HG02885 (cell line): Measurements from ENCODE around the gene GOLT1B.
"Not testable (repeated sequence)": the region's sequence is repeated elsewhere in the genome, so short reads cannot be mapped to it uniquely, and the experiment has no call there.

ENCODE experiments used
- ATAC-seq: cut with Tn5 transposase; IDR thresholded peaks from one replicate; pipeline ENCODE4 v1.9.1; 2021; ENCODE audit warnings: mild to moderate bottlenecking; ENCODE audit not compliant: unreplicated experiment, poor library complexity

GOLT1B gene

GRCh38 chr12:21501258-21502163, at the start of gene GOLT1B, which contains the start of gene RECQL:
TSS of gene GOLT1B (plus strand) at chr12:21501789. CDS start at chr12:21501924, 135 bp downstream.
TSS of gene RECQL (minus strand) at chr12:21501635. CDS start at chr12:21499570, 2,065 bp downstream.
- peak; percentile 98 for ATAC-seq

GRCh38 chr12:21453312-21453852, 48.2 kb upstream of the GOLT1B start:
- peak; percentile 94 for ATAC-seq

- ATAC-seq, result no peak
Measured at GRCh38 chr12:21456291-21456780, 45.3 kb upstream of the GOLT1B start.

- no peak for ATAC-seq
Measured at GRCh38 chr12:21459474-21459873, 42.1 kb upstream of the GOLT1B start.

GRCh38 chr12:21467334-21467733, 34.3 kb upstream of the GOLT1B start:
- not testable (repeated sequence) for ATAC-seq

- no peak for ATAC-seq
Measured at GRCh38 chr12:21471294-21471693, 30.3 kb upstream of the GOLT1B start.

GRCh38 chr12:21472197-21472823, 29.3 kb upstream of the GOLT1B start:
- no peak for ATAC-seq

GRCh38 chr12:21475552-21475951, 26.0 kb upstream of the GOLT1B start:
- no peak for ATAC-seq

- no peak for ATAC-seq
Measured at GRCh38 chr12:21476949-21477348, 24.6 kb upstream of the GOLT1B start.

- ATAC-seq, result no peak
Measured at GRCh38 chr12:21478756-21479455, 22.7 kb upstream of the GOLT1B start.

GRCh38 chr12:21483531-21483930, 18.1 kb upstream of the GOLT1B start:
- ATAC-seq, result no peak

GRCh38 chr12:21485998-21486397, 15.6 kb upstream of the GOLT1B start:
- no peak for ATAC-seq

GRCh38 chr12:21499765-21500164, 1.8 kb upstream of the GOLT1B start:
- no peak for ATAC-seq

GRCh38 chr12:21500786-21501257, 767 bp upstream of the GOLT1B start:
- ATAC-seq, result peak; percentile 1

- peak; percentile 7 for ATAC-seq
Measured at GRCh38 chr12:21502164-21502496, 541 bp downstream of the GOLT1B start.

- no peak for ATAC-seq
Measured at GRCh38 chr12:21502872-21503271, 1.3 kb downstream of the GOLT1B start.

- no peak for ATAC-seq
Measured at GRCh38 chr12:21505888-21506287, 4.3 kb downstream of the GOLT1B start.

GRCh38 chr12:21507849-21508248, 6.3 kb downstream of the GOLT1B start:
- no peak for ATAC-seq

GRCh38 chr12:21509768-21510167, 8.2 kb downstream of the GOLT1B start:
- ATAC-seq, result peak; percentile 96

GRCh38 chr12:21516281-21516680, 14.7 kb downstream of the GOLT1B start:
- ATAC-seq, result no peak
